Measurements from ENCODE around the gene TRIM44.

DNA sequence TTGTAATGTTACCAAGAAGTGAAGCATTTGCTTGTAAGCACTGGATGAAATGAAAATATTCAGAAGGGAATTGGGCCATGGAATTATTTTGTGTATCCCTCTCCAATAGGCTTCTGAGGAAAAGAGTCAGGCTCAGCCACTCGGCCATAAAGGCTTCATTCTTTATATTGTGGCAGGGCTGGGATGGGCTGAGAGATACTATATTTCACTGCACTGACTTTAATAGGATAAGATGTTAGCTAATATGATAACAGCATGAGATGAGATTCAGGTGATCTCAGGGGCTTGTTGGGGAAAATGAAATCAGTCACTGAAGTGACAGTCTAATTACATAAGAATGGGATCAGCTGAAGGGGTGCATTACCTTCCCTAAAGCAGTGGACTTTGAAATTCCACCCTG is 7.3 kb upstream of the TRIM44 start:
- no peak for TF ChIP-seq CTCF (IDR thresholded peaks at IDR 0.05)
- TF ChIP-seq POLR2A (IDR thresholded peaks at IDR 0.05): no peak
- TF ChIP-seq EP300 (IDR thresholded peaks at IDR 0.05): no peak
